ENCODE measurements around the gene VPS13C.
"Not testable (repeated sequence)": the region's sequence is repeated elsewhere in the genome, so short reads cannot be mapped to it uniquely, and the experiment has no call there.

Gene VPS13C

GRCh38 chr15:62050115-62050514 is 10.1 kb downstream of the VPS13C start:
- no peak for DNase-seq (ENCODE audit: low read depth)
- no peak overlapping the region for H3K4me3 ChIP-seq (ENCODE audit: low read depth, low read length)

GRCh38 chr15:62048254-62048653 is 12.0 kb downstream of the VPS13C start:
- DNase-seq (ENCODE audit: low read depth); H3K4me3 ChIP-seq (ENCODE audit: low read depth, low read length): not testable (repeated sequence)

- DNase-seq (ENCODE audit: low read depth), result no peak
- no peak overlapping the region for H3K4me3 ChIP-seq (ENCODE audit: low read depth, low read length)
Measured at GRCh38 chr15:62047282-62047827, 12.9 kb downstream of the VPS13C start.

- no peak for DNase-seq (ENCODE audit: low read depth)
- H3K4me3 ChIP-seq (ENCODE audit: low read depth, low read length), result no peak overlapping the region
Measured at GRCh38 chr15:62046078-62046743, 14.0 kb downstream of the VPS13C start.

- no peak overlapping the region for H3K4me3 ChIP-seq (ENCODE audit: low read depth, low read length)
- no peak for DNase-seq (ENCODE audit: low read depth)
Measured at GRCh38 chr15:62035256-62035924, 24.9 kb downstream of the VPS13C start.

GRCh38 chr15:62027916-62028315 is 32.3 kb downstream of the VPS13C start:
- no peak for DNase-seq (ENCODE audit: low read depth)
- no peak overlapping the region for H3K4me3 ChIP-seq (ENCODE audit: low read depth, low read length)

- no peak overlapping the region for H3K4me3 ChIP-seq (ENCODE audit: low read depth, low read length)
- no peak for DNase-seq (ENCODE audit: low read depth)
Measured at GRCh38 chr15:62027263-62027565, 33.0 kb downstream of the VPS13C start.

- no peak for DNase-seq (ENCODE audit: low read depth)
- no peak overlapping the region for H3K4me3 ChIP-seq (ENCODE audit: low read depth, low read length)
Measured at GRCh38 chr15:62026487-62027262, 33.6 kb downstream of the VPS13C start.

GRCh38 chr15:62021991-62022600 is 38.2 kb downstream of the VPS13C start:
- no peak for DNase-seq (ENCODE audit: low read depth)
- H3K4me3 ChIP-seq (ENCODE audit: low read depth, low read length), result no peak overlapping the region

GRCh38 chr15:62020576-62021160 is 39.6 kb downstream of the VPS13C start:
- peak; percentile 4 for DNase-seq (ENCODE audit: low read depth)
- no peak overlapping the region for H3K4me3 ChIP-seq (ENCODE audit: low read depth, low read length)

GRCh38 chr15:62005354-62005753 is 54.9 kb downstream of the VPS13C start:
- not testable (repeated sequence) for H3K4me3 ChIP-seq (ENCODE audit: low read depth, low read length); DNase-seq (ENCODE audit: low read depth)

GRCh38 chr15:61997786-61998185 is 62.5 kb downstream of the VPS13C start:
- peak; percentile 25 for DNase-seq (ENCODE audit: low read depth)
- H3K4me3 ChIP-seq (ENCODE audit: low read depth, low read length), result no peak overlapping the region

- peak; percentile 4 for DNase-seq (ENCODE audit: low read depth)
- no peak overlapping the region for H3K4me3 ChIP-seq (ENCODE audit: low read depth, low read length)
Measured at GRCh38 chr15:61996056-61996635, 64.1 kb downstream of the VPS13C start.

- peak; percentile 79 for DNase-seq (ENCODE audit: low read depth)
- H3K4me3 ChIP-seq (ENCODE audit: low read depth, low read length), result no peak overlapping the region
Measured at GRCh38 chr15:61994216-61994615, 66.0 kb downstream of the VPS13C start.

GRCh38 chr15:61992518-61992917 is 67.7 kb downstream of the VPS13C start:
- DNase-seq (ENCODE audit: low read depth), result no peak
- no peak overlapping the region for H3K4me3 ChIP-seq (ENCODE audit: low read depth, low read length)

GRCh38 chr15:61989667-61990066 is 70.6 kb downstream of the VPS13C start:
- H3K4me3 ChIP-seq (ENCODE audit: low read depth, low read length), result no peak overlapping the region
- no peak for DNase-seq (ENCODE audit: low read depth)

- no peak overlapping the region for H3K4me3 ChIP-seq (ENCODE audit: low read depth, low read length)
- no peak for DNase-seq (ENCODE audit: low read depth)
Measured at GRCh38 chr15:61987824-61988223, 72.4 kb downstream of the VPS13C start.

- no peak for DNase-seq (ENCODE audit: low read depth)
- H3K4me3 ChIP-seq (ENCODE audit: low read depth, low read length), result no peak overlapping the region
Measured at GRCh38 chr15:61983081-61983480, 77.2 kb downstream of the VPS13C start.

GRCh38 chr15:61978225-61978624 is 82.0 kb downstream of the VPS13C start:
- no peak overlapping the region for H3K4me3 ChIP-seq (ENCODE audit: low read depth, low read length)
- DNase-seq (ENCODE audit: low read depth), result no peak
